ENCODE results near the gene MLC1. TPM values are rescaled to one million over a fixed set of nuclear protein-coding genes. Genes with fewer than 3 reads are reported as not detected.

Gene MLC1
- total RNA-seq, 2 experiments from 2014 or later: 0.16 TPM; not detected in 1

- H3K9me2 ChIP-seq (ENCODE audit: insufficient read depth, low read length): no peaks in the 10 kb centered on the region
- peak; percentile 28 for DNase-seq (ENCODE audit: low spot score)
- no peak overlapping the region for H2AFZ ChIP-seq (ENCODE audit: low read length)
- H3K79me2 ChIP-seq (ENCODE audit: insufficient read depth, low read depth, low read length): no peaks in the 10 kb centered on the region
- H4K20me1 ChIP-seq (ENCODE audit: insufficient read depth, low read length): no peaks in the 10 kb centered on the region
- no TSS peak for BruUV-seq (replicated peaks)
- intact Hi-C loops (cut with micrococcal nuclease; ENCODE audit: unreplicated experiment): no loop called here
- ChIA-PET POLR2A (interaction anchor here (0.7 kb wide), 1 partner anchor 55 kb away, joined by 3 read pairs; no protein-coding TSS in a partner anchor), CTCF (ENCODE audit: unreplicated experiment) (interaction anchor here (0.6 kb wide), 1 partner anchor 49 kb away, joined by 13 read pairs; no protein-coding TSS in a partner anchor)
- H3K4me2 ChIP-seq (ENCODE audit: low read length): peak overlapping the region; percentile 18; the same call in 1 of the 2 replicates
- H3K36me3 ChIP-seq (ENCODE audit: insufficient read depth, low read length): no peaks in the 10 kb centered on the region
- no peaks in the 10 kb centered on the region for H3K9me3 ChIP-seq (ENCODE audit: low read length)
- TF ChIP-seq EZH2phosphoT487 (IDR thresholded peaks at IDR 0.05; ENCODE audit: borderline replicate concordance, low read depth, low read length) (no peak), CTCF (conservative IDR thresholded peaks at IDR 0.05; ENCODE audit: low read length) (peak; percentile 33; the same call in 1 of the 2 replicates)
- peaks cover 64% of the 10 kb centered on the region for H3K4me1 ChIP-seq (ENCODE audit: insufficient read depth, low read length, poor library complexity, severe bottlenecking)
- no peak overlapping the region for H3K27ac ChIP-seq (ENCODE audit: low read depth, low read length, poor library complexity, severe bottlenecking)
- H3K4me3 ChIP-seq (ENCODE audit: low read depth, low read length, poor library complexity, severe bottlenecking): no peak overlapping the region
These were observed 26.0 kb downstream of the MLC1 start for GRCh38 chr22:50058906-50059880.

GRCh38 chr22:50058061-50058905 lies 26.9 kb downstream of the MLC1 start, which contains the start of gene TTLL8:
Gene TTLL8 (minus strand): TSS chr22:50058298.
- 0 out of 2 replicates have a peak, but pooled peaks cover under 1% of the 10 kb centered on the region for H3K9me3 ChIP-seq (ENCODE audit: low read length)
- POLR2A ChIA-PET: no interaction called here
- BruUV-seq (replicated peaks): no TSS peak
- no peak within 1 kb of the TSS for H2AFZ ChIP-seq (ENCODE audit: low read length)
- intact Hi-C loops (cut with micrococcal nuclease; ENCODE audit: unreplicated experiment): no loop called here
- CTCF ChIA-PET (ENCODE audit: unreplicated experiment): no interaction called here
- no peak for DNase-seq (ENCODE audit: low spot score)
- no peaks in the 10 kb centered on the region for H4K20me1 ChIP-seq (ENCODE audit: insufficient read depth, low read length)
- no peaks in the 10 kb centered on the region for H3K9me2 ChIP-seq (ENCODE audit: insufficient read depth, low read length)
- H3K4me2 ChIP-seq (ENCODE audit: low read length): peak within 1 kb of the TSS; percentile 18; the same call in 1 of the 2 replicates
- H3K27ac ChIP-seq (ENCODE audit: low read depth, low read length, poor library complexity, severe bottlenecking): no peak within 1 kb of the TSS
- no peaks in the 10 kb centered on the region for H3K79me2 ChIP-seq (ENCODE audit: insufficient read depth, low read depth, low read length)
- TF ChIP-seq EZH2phosphoT487 (IDR thresholded peaks at IDR 0.05; ENCODE audit: borderline replicate concordance, low read depth, low read length) (no peak), CTCF (conservative IDR thresholded peaks at IDR 0.05; ENCODE audit: low read length) (no peak)
- H3K4me1 ChIP-seq (ENCODE audit: insufficient read depth, low read length, poor library complexity, severe bottlenecking): peaks cover 71% of the 10 kb centered on the region
- no peak within 1 kb of the TSS for H3K4me3 ChIP-seq (ENCODE audit: low read depth, low read length, poor library complexity, severe bottlenecking)
- no peaks in the 10 kb centered on the region for H3K36me3 ChIP-seq (ENCODE audit: insufficient read depth, low read length)

All from OCI-LY7 (cell line).